H1 (cell line): ENCODE data around the gene OCEL1. TPM values are rescaled to one million over a fixed set of nuclear protein-coding genes. Genes with fewer than 3 reads are reported as not detected.

ENCODE experiments used
- CTBP2 ChIP-seq: IDR thresholded peaks from 2 replicates; pipeline ENCODE4 v1.7.0; 2011; ENCODE audit warnings: borderline replicate concordance, mild to moderate bottlenecking, moderate library complexity, mixed read lengths, low read length; ENCODE audit not compliant: insufficient read depth, insufficient read length
- EP300 ChIP-seq, 2 experiments: IDR thresholded peaks; 1 replicate in 1 of 2; 2 replicates in 1 of 2; pipeline ENCODE4 v1.6.1; 2011 to 2012; ENCODE audit warnings: low read depth in 2 of 2, low read length in 2 of 2, mild to moderate bottlenecking in 2 of 2, borderline replicate concordance in 1 of 2, inconsistent platforms in 1 of 2, moderate library complexity in 1 of 2
- NRF1 ChIP-seq: IDR thresholded peaks from 2 replicates; pipeline ENCODE4 v1.6.1; 2011; ENCODE audit warnings: mild to moderate bottlenecking, low read depth, low read length, improper control_type of control experiment
- POLR2A ChIP-seq, 2 experiments: IDR thresholded peaks; 1 replicate in 1 of 2; 2 replicates in 1 of 2; pipeline ENCODE4 v1.6.1; 2011; ENCODE audit warnings: low read depth in 2 of 2, low read length in 2 of 2, mild to moderate bottlenecking in 2 of 2; ENCODE audit errors: control extremely low read depth in 1 of 2
- RFX5 ChIP-seq: IDR thresholded peaks from 2 replicates; pipeline ENCODE4 v1.6.1; 2011; ENCODE audit warnings: low read depth, low read length, improper control_type of control experiment, borderline replicate concordance
- TAF7 ChIP-seq: optimal IDR thresholded peaks from 2 replicates; pipeline ENCODE3; 2011; ENCODE audit warnings: low read depth, mild to moderate bottlenecking, inconsistent platforms, low read length, moderate library complexity, borderline replicate concordance
- TBP ChIP-seq: IDR thresholded peaks from 2 replicates; pipeline ENCODE4 v1.6.1; 2011; ENCODE audit warnings: low read depth, low read length, improper control_type of control experiment
- TEAD4 ChIP-seq: IDR thresholded peaks from 2 replicates; pipeline ENCODE4 v1.6.1; 2012; ENCODE audit warnings: low read depth, low read length, inconsistent platforms, mixed read lengths
- polyA plus RNA-seq, 7 experiments: library from polyadenylated mRNA; depleted of rRNA in 3 of 7; stranded (reverse) in 5 of 7; unstranded in 2 of 7; fragments of >200 nt in 5 of 7; fragments of 200-250 nt in 2 of 7; gene quantifications; 1 replicate in 5 of 7; 2 replicates in 1 of 7; 4 replicates in 1 of 7; pipeline versions ENCODE4 v1.2.1 to v1.2.3, GENCODE V29; 2011 to 2013; ENCODE audit warnings: missing spikeins in 2 of 7, mixed read lengths in 2 of 7
- total RNA-seq: library from RNA; stranded (reverse); fragmentation: NEBNext Ultra II Directional; extraction: Animal tissue kit (Norgen Biotek cat#: 25700); gene quantifications from 2 replicates; pipeline ENCODE4 v1.2.1, GENCODE V29; 2021
- TF ChIP-seq, protein P1 (sequence below): IDR thresholded peaks from 2 replicates; pipeline ENCODE4 v1.6.1; 2012; ENCODE audit warnings: inconsistent platforms
- TF ChIP-seq, protein P2 (sequence below): IDR thresholded peaks from 2 replicates; pipeline ENCODE4 v1.6.1; 2011; ENCODE audit warnings: low read length, improper control_type of control experiment

OCEL1 gene
- total and polyA plus RNA-seq, 2 of the 8 experiments (the other 6 are each of a cell fraction or from before 2014, with no cell fraction given), result 13.3 to 32.6 TPM

GRCh38 chr19:17264641-17264979 is 38.6 kb downstream of the OCEL1 start, which contains the start of gene USHBP1 (continued):
- TF ChIP-seq TEAD4 (peak; percentile 26; the same call in 1 of the 2 replicates), RFX5 (no peak), NRF1 (no peak), EP300 (IDR thresholded peaks at IDR 0.05; ENCODE audit: borderline replicate concordance in 1 of 2, low read depth in 2 of 2, low read length in 2 of 2) (0 out of 3 replicates have a peak, but pooled peaks of 1 of the 2 experiments have one; percentile 14), POLR2A (IDR thresholded peaks at IDR 0.05; ENCODE audit: control extremely low read depth in 1 of 2, low read depth in 2 of 2, low read length in 2 of 2) (0 out of 3 replicates have a peak, but pooled peaks of 1 of the 2 experiments have one; percentile 44), TBP (peak; percentile 43; the same call in 1 of the 2 replicates), CTBP2 (no peak), TAF7 (no peak)
- TF ChIP-seq, protein P1, sequence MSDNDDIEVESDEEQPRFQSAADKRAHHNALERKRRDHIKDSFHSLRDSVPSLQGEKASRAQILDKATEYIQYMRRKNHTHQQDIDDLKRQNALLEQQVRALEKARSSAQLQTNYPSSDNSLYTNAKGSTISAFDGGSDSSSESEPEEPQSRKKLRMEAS, result 0 out of 2 replicates have a peak, but pooled peaks have one; percentile 15
- TF ChIP-seq, protein P2, sequence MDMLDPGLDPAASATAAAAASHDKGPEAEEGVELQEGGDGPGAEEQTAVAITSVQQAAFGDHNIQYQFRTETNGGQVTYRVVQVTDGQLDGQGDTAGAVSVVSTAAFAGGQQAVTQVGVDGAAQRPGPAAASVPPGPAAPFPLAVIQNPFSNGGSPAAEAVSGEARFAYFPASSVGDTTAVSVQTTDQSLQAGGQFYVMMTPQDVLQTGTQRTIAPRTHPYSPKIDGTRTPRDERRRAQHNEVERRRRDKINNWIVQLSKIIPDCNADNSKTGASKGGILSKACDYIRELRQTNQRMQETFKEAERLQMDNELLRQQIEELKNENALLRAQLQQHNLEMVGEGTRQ, result peak; percentile 91
- TF ChIP-seq, all 59 proteins: peak for 8
